HG02884 (cell line): ENCODE data around the gene MMP28.

ENCODE experiments used
- ATAC-seq: cut with Tn5 transposase; IDR thresholded peaks from one replicate; pipeline ENCODE4 v1.9.1; 2021; ENCODE audit warnings: mild to moderate bottlenecking, moderate library complexity; ENCODE audit not compliant: unreplicated experiment

MMP28 gene

GRCh38 chr17:35745749-35746320, 49.6 kb downstream of the MMP28 start:
- ATAC-seq: no peak

GRCh38 chr17:35745246-35745645, 50.2 kb downstream of the MMP28 start:
- no peak for ATAC-seq

DNA sequence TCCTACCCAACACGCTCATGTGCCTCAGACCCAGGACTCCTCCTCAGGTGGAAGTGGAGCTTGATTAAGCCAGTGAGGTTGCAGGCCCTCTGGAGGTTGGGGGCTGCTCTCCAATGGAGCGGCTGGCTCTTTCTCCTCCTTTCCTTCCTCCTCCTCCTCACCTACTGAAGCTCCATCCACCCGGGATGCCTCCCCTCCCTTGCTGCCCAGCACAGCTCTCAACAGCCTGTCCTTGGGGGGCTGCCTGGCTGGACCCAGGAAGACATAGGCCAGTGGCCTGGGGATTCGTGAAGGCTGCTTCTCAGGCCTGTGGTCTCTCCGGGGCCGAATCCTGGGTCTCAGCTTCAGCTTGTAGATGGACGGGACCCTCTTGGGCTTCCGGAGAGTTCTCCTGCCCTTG, 50.6 kb downstream of the MMP28 start:
- ATAC-seq: no peak

DNA sequence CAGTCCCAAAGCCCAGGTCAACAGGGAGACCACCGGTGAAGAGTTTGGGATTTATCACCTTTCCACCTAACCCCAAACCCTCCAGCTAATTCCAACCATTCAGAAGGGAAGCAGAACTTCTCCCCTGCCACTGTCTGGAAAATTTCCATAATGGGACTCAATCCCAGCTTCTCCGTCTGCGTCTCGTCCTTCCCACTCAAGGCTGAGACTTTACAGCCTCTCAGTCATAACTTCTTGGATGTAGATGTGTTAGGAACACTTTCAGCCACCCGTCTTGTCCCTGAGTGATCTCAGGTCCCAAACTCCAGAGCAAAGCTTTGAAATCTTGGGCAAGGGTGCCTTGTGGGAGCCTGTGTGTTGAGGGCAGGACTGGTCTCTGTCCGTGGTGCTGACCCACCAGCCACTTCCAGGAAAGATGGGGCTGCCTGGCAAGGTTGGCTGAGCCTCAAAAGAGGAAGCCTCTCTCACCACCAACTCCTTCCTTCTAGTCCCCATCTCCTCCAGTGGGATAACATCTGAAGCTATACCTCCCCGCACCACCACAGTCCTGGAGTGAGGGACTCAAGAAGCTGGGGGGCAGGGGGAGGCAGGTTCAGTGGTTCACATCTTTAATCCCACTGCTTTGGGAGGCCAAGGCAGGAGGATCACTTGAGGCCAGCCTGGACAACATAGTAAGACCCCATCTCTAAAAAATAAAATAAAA, 51.7 kb downstream of the MMP28 start:
- ATAC-seq: no peak

- no peak for ATAC-seq
Observed at GRCh38 chr17:35742896-35743477, 52.5 kb downstream of the MMP28 start.

DNA sequence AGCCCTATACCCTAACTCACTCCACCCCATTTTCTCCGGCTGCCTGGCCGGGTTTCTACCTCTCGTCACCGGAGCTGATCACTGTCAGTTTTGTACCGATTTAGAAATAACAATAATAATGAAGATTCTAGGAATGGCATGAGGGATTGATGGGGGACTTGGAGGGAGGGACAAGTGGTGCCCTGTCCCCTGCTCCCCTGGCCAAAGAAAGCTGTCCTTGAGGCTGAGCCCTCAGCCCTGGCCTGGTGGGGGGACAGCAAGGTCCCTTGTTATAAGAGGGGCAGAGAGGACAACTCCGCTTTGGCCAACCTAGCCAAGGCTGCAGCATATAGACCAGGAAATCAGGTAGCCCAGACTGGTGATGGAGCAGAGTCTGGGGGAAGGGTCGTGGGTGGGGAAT, 52.9 kb downstream of the MMP28 start:
- no peak for ATAC-seq

DNA sequence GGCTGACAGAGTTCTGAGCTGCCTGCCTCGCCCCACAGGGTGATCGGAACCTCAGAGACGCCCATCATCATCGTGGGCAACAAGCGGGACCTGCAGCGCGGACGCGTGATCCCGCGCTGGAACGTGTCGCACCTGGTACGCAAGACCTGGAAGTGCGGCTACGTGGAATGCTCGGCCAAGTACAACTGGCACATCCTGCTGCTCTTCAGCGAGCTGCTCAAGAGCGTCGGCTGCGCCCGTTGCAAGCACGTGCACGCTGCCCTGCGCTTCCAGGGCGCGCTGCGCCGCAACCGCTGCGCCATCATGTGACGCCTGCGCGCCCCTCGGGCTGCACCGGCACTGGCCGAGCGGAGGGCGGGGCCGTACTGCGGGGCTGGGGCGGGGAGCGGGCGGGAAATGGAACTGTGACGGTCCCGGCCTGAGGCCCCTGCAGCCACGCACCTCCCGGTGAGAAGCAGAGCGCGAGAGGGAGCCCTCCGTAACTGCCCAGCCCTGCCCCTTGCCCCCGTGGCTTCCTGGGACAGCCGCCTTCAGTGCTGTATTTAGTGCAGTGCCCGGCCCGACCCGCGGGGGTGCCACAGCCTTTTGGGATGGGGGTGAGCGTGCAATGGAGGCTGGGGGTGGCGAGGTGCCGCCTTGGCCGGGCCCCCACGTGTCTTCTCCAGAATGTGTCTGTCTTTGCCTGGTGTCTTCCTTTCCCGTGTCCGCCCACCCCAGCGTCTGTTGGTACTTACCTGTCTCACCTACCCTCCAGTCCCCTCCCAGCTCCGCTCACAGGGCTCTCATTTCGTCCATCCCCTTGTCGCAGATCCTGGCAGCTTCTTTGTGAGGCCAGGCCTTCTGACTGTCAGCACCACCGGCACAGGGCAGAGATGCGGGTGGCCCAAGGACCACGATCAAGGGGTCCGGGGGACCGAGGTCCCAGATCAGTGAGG, 54.2 kb downstream of the MMP28 start:
- no peak for ATAC-seq

DNA sequence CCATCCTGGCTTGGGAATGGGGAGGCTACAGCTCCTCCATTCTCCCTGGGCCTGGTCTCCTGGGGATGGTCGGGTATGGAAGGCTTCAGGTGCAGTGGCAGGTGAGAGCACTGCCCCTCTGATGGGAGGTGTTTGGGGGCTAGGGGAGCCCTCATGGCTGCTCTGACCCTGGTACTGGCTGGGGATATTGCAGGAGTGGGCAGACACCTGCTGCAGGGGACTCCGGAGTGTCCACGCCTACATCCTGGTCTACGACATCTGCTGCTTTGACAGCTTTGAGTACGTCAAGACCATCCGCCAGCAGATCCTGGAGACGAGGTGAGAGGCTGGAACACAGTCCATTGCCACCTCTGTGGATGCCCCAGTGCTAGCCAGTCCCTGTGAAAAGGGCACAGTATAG, 55.2 kb downstream of the MMP28 start:
- ATAC-seq: no peak

DNA sequence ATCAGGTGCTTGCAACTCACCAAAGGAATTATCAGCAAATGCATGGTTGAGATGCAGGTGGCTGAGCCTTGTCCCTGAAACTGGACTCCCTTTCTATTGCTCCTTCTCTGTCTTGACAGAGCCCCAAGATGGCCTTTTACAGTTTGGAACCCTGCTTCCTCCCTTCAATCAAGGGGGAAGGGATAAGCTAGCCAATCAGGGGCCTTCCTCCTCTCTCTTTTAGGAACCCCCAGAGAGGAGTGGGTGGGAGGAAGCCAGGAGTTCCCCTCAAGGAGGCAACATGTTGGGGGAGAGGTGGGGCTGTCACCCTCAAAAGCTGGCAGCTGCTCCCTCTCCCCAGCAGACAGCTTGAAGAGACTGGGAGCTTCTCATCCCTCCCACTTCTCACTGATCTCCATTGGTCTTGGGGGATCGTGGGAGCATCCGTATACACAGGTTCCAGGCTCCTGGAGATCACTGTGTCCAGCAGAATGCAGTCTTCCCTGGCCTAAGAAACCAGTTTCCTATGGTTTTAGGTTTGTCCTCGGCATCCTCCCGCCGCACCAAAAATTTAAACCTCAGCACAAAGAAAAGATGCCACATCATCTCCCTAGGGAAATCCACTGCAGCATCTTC, 56.8 kb downstream of the MMP28 start:
- ATAC-seq: no peak

DNA sequence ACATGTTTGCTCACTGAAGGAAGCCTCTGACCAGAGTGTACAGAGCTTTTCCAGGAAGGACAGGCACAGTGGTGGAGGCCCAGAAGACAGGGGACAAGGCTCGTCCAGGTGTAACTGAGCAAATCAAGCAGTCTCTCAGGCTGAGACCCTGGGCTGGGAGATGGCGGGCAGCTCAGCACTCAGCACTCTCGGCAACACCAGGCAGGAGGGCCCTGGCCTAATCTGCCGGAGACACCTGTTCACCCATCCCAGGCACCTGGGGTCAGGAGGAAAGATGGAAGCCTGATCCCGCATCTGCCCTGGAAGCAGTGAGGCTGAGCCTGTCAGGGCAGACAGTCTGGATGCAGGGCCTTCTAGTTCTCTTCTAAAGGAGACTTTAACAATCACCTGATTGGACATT, 59.2 kb downstream of the MMP28 start:
- ATAC-seq: no peak

- ATAC-seq: no peak
Observed at GRCh38 chr17:35735036-35735805, 60.2 kb downstream of the MMP28 start.

DNA sequence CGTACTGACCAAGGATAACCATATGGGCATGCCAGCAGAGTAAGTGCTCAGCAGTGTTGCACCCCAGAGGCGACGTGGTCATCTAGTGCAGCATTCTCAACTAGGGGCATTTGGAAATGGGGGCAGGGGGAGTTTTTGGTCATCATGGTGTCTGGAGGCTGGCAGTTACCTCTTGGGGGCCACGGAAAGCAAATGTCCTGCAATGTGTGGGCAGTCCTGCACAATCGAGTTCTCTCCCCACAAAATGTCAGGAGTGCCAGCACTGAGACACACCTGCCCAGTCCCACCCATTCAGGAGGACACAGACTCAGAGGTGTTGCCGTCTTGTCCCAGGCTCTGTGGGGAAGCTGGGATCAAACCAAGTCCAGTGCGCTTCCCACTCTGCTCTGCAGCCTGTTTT, 61.0 kb downstream of the MMP28 start:
- no peak for ATAC-seq

DNA sequence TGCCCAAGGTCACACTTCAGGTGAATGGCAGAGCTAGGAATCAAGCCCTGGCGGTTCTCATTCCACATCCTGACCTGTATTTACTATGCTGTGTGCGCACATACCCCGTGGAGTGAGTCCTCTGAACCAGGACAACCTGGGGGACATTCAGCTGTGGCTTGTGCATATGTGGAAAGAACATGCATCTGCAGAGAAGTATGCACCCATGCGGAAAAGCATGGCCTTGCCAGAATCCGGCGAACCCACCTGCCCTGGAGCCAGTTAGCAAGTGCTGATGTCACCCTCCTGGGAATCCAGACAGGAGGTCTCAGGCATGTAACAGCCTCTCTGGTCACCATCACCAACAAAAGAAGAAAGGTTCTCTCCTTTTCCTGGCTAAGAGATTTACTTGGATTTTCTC, 62.1 kb downstream of the MMP28 start:
- no peak for ATAC-seq

DNA sequence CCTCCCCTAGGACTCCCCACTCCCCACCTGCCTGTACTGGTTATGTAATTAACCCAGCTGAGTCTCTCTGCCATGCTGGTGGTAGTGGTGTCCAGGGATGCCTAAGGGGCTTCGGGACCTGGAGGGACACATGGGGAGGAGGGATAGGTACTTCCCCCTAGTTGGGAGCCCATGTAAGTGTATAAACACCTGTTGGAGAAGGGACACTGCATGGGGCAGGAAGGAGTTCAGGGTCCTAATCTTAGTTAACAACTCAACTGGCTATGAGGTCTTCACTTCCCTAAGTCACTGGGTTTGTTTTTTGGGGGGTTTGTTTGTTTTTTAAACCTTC, 62.7 kb downstream of the MMP28 start:
- no peak for ATAC-seq

- ATAC-seq: no peak
Observed at GRCh38 chr17:35731917-35732805, 63.3 kb downstream of the MMP28 start.

GRCh38 chr17:35731239-35731916, 64.1 kb downstream of the MMP28 start, which contains the start of gene RASL10B:
Gene RASL10B (plus strand): TSS chr17:35731639. CDS start chr17:35735185, 3,546 bp downstream.
- no peak for ATAC-seq

DNA sequence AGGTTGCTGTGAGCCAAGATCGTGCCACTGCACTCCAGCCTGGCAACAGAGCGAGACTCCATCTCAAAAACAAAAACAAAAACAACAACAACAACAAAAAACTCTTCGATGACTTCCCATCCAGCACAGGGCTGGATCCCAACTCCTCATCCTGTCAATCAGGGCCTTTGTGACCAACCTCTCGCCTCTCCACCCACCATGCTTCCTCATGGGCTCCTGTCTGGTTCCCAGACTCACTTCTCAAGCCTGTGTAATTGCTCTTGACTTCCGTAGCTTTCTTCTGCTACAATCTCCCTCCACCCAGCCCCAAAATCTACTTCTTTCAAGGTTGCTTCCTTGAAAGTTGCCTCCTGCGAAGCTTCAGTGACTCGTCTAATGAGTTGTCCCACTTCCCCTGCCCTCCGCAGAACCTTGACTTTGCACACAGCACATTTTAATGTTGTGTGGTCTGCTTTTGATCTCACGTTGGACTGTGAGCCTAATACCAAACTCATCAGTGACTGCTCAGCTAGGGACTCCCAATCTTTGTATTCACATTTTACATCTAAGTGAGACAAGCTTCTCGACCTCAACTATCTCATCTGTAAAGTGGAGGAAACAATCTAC, 64.9 kb downstream of the MMP28 start:
- no peak for ATAC-seq

GRCh38 chr17:35729405-35729833, 66.0 kb downstream of the MMP28 start:
- no peak for ATAC-seq
